ENCODE measurements around the gene POTEH. TPM values are rescaled to one million over a fixed set of nuclear protein-coding genes. Genes with fewer than 3 reads are reported as not detected.
"Not testable (repeated sequence)": the region's sequence is repeated elsewhere in the genome, so short reads cannot be mapped to it uniquely, and the experiment has no call there.

The POTEH gene
- total RNA-seq, 1 donor from 2014 or later: not detected

GRCh38 chr22:15688090-15688489 is 1.7 kb upstream of the POTEH start:
- H3K9me3 ChIP-seq (replicated peaks); H3K36me3 ChIP-seq; H3K4me3 ChIP-seq; H3K27ac ChIP-seq (replicated peaks); H3K4me1 ChIP-seq; intact Hi-C loops (cut with micrococcal nuclease); H3K27me3 ChIP-seq (ENCODE audit: low read depth); DNase-seq: not testable (repeated sequence)

DNA sequence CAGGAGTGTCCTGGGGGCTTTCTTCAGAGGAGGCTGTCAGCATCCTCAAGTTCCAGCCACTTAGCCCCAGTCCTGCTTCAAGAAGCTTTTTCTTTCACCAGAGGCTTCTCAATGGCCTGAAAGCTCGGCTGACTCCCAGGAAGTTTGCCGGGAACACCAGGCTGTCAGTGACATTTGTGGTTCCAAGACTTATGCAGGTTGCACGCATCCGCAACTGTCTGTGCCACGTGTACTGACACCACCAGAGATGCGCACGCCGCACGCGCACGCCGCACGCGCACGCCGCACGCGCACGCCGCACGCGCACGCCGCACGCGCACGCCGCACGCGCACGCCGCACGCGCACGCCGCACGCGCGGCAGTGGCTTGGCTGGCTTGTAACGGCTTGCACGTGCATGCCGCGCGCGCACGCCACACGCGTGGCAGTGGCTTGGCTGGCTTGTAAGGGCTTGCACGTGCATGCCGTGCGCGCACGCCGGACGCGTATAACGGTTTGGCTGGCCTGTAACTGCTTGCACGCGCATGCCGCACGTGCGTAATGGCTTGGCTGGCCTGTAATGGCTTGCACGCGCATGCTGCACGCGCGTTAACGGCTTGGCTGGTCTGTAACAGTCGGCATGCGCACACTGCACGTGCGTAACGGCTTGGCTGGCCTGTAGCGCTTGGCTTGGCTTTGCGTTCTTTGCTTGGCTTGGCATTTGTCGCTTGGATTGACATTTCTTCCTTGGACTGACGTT is 646 bp upstream of the POTEH start:
- H3K27ac ChIP-seq (replicated peaks); H3K36me3 ChIP-seq; H3K4me3 ChIP-seq; H3K27me3 ChIP-seq (ENCODE audit: low read depth); H3K4me1 ChIP-seq; intact Hi-C loops (cut with micrococcal nuclease); DNase-seq; H3K9me3 ChIP-seq (replicated peaks): not testable (repeated sequence)

DNA sequence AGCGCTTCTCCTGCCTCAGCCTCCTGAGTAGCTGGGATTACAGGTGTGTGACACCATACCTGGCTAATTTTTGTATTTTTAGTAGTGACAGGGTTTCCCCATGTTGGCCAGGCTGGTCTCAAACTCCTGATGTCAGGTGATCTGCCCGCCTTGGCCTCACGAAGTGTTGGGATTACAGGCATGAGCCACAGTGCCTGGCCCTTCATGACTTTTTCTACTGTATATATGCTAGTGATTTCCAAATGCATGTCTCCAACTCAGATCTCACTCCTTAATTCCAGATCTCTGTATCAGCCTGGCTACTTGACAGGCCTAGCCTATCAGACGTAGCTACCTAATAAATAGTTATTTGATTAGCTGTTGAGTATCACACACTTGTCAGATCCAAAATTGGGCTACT is 23.8 kb downstream of the POTEH start:
- H3K9me3 ChIP-seq (replicated peaks); DNase-seq; H3K27me3 ChIP-seq (ENCODE audit: low read depth); intact Hi-C loops (cut with micrococcal nuclease); H3K4me3 ChIP-seq; H3K36me3 ChIP-seq; H3K27ac ChIP-seq (replicated peaks); H3K4me1 ChIP-seq: not testable (repeated sequence)

GRCh38 chr22:15714125-15714524 is 24.3 kb downstream of the POTEH start:
- H3K27me3 ChIP-seq (ENCODE audit: low read depth); H3K4me3 ChIP-seq; H3K27ac ChIP-seq (replicated peaks); DNase-seq; H3K4me1 ChIP-seq; intact Hi-C loops (cut with micrococcal nuclease); H3K36me3 ChIP-seq; H3K9me3 ChIP-seq (replicated peaks): not testable (repeated sequence)

- H3K36me3 ChIP-seq; H3K4me3 ChIP-seq; H3K27me3 ChIP-seq (ENCODE audit: low read depth); DNase-seq; H3K9me3 ChIP-seq (replicated peaks); intact Hi-C loops (cut with micrococcal nuclease); H3K4me1 ChIP-seq; H3K27ac ChIP-seq (replicated peaks): not testable (repeated sequence)
These were observed 32.1 kb downstream of the POTEH start for GRCh38 chr22:15721884-15722283.

- H3K27ac ChIP-seq (replicated peaks); intact Hi-C loops (cut with micrococcal nuclease): not testable (repeated sequence)
These were observed 39.5 kb downstream of the POTEH start for GRCh38 chr22:15729209-15729917.

GRCh38 chr22:15731023-15731422 is 41.2 kb downstream of the POTEH start:
- H3K27ac ChIP-seq (replicated peaks); intact Hi-C loops (cut with micrococcal nuclease); DNase-seq; H3K36me3 ChIP-seq; H3K4me1 ChIP-seq; H3K4me3 ChIP-seq; H3K9me3 ChIP-seq (replicated peaks); H3K27me3 ChIP-seq (ENCODE audit: low read depth): not testable (repeated sequence)

More at GRCh38 chr22:15729209-15729917, 39.5 kb downstream of the POTEH start:
- not testable (repeated sequence) for DNase-seq; H3K9me3 ChIP-seq (replicated peaks); H3K36me3 ChIP-seq; H3K4me1 ChIP-seq; H3K27me3 ChIP-seq (ENCODE audit: low read depth); H3K4me3 ChIP-seq

DNA sequence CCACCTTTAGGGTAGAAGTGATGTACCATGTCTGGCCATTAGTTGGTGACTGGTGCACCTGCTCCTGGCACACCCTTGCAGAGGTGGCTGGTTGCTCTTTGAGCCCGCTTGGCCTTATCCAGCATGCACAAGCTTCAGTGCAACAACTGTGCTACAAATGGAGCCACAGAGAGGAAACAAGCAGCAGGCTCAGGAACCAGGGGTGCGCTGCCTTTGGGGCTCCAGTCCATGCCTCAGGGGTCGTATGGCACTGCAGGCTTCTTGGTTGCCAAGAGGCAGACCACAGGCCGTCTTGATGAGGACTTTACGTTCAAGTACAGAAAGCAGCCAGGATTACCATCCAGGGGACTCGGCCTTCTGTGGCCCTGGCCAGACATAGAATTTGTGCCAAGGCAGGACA is 44.6 kb downstream of the POTEH start:
- H3K27me3 ChIP-seq (ENCODE audit: low read depth); H3K36me3 ChIP-seq; DNase-seq; H3K9me3 ChIP-seq (replicated peaks); intact Hi-C loops (cut with micrococcal nuclease); H3K27ac ChIP-seq (replicated peaks); H3K4me3 ChIP-seq; H3K4me1 ChIP-seq: not testable (repeated sequence)

DNA sequence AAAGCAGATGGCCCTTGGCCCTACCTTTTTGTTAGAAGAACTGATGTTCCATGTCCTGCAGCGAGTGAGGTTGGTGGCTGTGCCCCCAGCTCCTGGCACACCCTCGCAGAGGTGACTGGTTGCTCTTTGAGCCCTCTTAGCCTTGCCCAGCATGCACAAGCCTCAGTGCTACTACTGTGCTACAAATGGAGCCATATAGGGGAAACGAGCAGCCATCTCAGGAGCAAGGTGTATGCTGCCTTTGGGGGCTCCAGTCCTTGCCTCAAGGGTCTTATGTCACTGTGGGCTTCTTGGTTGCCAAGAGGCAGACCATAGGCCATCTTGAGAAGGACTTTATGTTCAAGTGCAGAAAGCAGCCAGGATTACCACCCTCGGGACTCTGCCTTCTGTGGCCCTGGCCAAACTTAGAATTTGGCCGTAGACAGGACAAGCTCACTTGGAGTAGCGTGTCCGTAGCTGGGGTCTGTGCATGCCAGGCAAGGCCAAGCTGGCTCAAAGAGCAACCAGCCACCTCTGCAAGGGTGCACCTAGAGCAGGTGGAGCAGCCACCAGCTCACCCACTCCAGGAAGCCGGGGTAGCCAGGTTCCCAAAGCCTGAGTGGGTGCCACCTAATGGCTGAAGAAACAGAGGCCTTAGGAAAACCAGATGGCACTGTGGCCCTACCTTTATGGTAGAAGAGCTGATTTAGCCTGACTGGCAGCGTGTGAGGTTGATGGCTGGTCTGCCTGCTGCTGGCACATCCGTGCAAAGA is 48.5 kb downstream of the POTEH start:
- H3K4me3 ChIP-seq; H3K4me1 ChIP-seq; H3K27ac ChIP-seq (replicated peaks); intact Hi-C loops (cut with micrococcal nuclease); H3K27me3 ChIP-seq (ENCODE audit: low read depth); DNase-seq; H3K36me3 ChIP-seq; H3K9me3 ChIP-seq (replicated peaks): not testable (repeated sequence)

DNA sequence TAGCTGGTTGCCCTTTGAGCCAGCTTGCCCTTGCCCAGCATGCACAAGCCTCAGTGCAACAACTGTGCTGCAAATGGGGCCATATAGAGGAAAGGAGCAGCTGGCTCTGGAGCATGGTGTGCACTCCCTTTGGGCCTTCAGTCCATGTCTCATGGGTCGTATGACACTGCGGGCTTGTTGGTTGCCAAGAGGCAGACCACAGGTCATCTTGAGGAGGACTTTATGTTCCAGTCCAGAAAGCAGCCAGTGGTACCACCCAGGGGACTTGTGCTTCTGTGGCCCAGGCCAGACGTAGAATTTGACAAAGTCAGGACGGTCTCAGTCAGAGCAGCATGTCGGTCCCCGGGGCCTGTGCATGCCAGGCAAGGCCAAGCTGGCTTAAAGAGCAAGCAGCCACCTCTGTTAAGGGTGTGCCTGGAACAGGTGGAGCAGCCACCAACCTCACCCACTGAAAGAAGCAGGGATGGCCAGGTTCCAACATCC is 49.1 kb downstream of the POTEH start:
- not testable (repeated sequence) for DNase-seq

GRCh38 chr22:15747636-15748323 is 58.0 kb downstream of the POTEH start:
- H3K36me3 ChIP-seq; H3K9me3 ChIP-seq (replicated peaks); H3K27me3 ChIP-seq (ENCODE audit: low read depth); H3K4me1 ChIP-seq; H3K27ac ChIP-seq (replicated peaks); H3K4me3 ChIP-seq; intact Hi-C loops (cut with micrococcal nuclease): not testable (repeated sequence)
- peak; percentile 3 for DNase-seq

More for the DNA sequence above, 49.1 kb downstream of the POTEH start:
- H3K36me3 ChIP-seq; H3K4me3 ChIP-seq; H3K9me3 ChIP-seq (replicated peaks); H3K4me1 ChIP-seq; H3K27ac ChIP-seq (replicated peaks); H3K27me3 ChIP-seq (ENCODE audit: low read depth); intact Hi-C loops (cut with micrococcal nuclease): not testable (repeated sequence)

DNA sequence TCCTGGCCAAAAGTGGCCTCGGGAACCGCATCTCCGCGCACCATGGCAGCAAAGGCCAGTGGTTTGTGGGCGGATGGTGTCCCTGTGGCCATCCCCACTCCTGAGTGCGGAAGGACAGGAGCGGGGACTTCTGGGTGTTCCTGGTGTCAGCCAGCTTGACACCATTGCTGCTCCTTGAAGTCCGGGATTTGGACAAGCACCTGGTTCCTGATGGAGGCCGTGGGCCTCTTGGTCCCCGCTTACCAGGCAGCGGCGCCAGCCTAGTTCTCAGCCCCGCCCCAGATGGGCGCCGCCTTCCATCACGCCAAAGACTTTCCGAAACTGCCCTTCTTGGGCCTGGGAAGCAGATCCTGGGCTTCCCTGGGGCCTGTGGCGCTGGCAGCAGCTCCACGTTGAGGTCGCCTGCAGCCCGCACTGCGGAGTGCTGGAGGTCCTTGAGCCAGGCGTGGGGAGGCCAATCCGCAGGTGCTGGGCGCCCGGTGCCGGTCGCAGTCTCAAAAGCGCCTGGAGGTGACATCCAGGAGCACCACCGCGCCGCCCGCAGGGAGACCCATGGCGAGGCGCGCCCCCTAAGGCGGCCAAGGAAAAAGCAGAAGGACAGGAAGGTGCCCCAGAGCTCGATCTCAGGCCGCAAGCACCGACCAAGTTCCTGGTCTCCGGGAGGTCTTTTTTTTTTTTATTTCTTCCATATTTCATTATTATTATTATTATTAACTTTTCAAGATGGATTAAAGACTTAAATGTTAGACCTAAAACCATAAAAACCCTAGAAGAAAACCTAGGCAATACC is 59.5 kb downstream of the POTEH start:
- DNase-seq; H3K36me3 ChIP-seq; H3K4me3 ChIP-seq; H3K9me3 ChIP-seq (replicated peaks); H3K4me1 ChIP-seq; intact Hi-C loops (cut with micrococcal nuclease); H3K27me3 ChIP-seq (ENCODE audit: low read depth); H3K27ac ChIP-seq (replicated peaks): not testable (repeated sequence)
